Fibroblast of villous mesenchyme (primary cell): ENCODE measurements around the gene EPN3. TPM values are rescaled to one million over a fixed set of nuclear protein-coding genes. Genes with fewer than 3 reads are reported as not detected.

Experiments
- DNase-seq: peaks from one replicate; pipeline ENCODE4 v3.0.0-alpha.2; 2010; ENCODE audit warnings: low read depth
- H3K4me3 ChIP-seq: 2 replicates; pipeline ENCODE4 v1.5.1; 2011; ENCODE audit warnings: low read depth, mild to moderate bottlenecking, low read length
- CTCF ChIP-seq: IDR thresholded peaks from 2 replicates; pipeline ENCODE4 v1.5.1; 2012; ENCODE audit warnings: low read depth, mild to moderate bottlenecking, low read length; ENCODE audit not compliant: insufficient read depth
- total RNA-seq: library from RNA; depleted of rRNA; stranded (reverse); fragments of >200 nt; gene quantifications from 2 replicates; pipeline ENCODE4 v1.2.3, GENCODE V29; 2012

Gene EPN3
- total RNA-seq, 1 donor: under 0.01 TPM

- H3K4me3 ChIP-seq: no peak overlapping the region
- TF ChIP-seq CTCF: no peak
- DNase-seq: no peak
These were observed 19.3 kb downstream of the EPN3 start for GRCh38 chr17:50551884-50552283.

GRCh38 chr17:50554201-50554600 is 21.7 kb downstream of the EPN3 start:
- no peak for DNase-seq
- no peak overlapping the region for H3K4me3 ChIP-seq
- TF ChIP-seq CTCF: no peak

DNA sequence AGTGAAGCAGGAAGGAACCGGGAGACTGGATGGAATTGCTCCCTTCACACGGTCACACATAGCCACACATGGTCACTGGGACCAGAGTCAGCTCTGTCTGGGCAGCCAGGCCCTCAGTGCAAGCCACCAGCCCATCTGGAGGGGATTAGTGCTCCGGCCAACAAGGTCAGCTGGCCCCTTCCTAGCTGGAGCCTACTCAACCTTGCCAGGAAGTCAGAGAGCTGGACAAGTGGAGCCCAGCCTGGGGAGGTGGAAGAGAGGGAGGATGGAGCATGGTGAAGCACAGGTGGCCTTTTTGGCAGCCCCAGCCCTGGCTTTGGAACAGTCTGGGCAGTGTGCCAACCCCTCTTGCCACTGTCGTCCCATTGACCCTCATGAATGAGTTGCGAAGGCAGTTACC is 24.3 kb downstream of the EPN3 start:
- no peak for TF ChIP-seq CTCF
- no peak overlapping the region for H3K4me3 ChIP-seq
- no peak for DNase-seq

DNA sequence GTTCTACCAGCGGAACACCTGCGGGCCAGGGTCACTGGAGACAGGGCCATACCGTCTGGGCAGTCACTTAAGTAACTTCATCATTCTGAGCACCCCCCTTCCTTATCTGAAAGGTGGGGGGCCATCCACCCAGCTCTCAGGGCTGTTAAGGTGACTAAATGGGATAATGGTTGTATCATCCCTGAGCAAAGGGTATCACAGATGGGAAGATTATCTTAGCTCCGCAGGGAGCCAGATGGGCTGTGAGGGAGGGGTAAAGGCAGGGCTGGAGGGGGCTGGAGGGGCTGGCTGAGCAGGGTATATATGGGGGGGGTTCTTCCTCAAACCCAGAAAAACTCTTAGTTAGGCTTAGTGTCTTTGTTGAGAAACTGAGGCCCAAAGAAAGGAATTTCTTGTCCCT is 25.1 kb downstream of the EPN3 start:
- no peak overlapping the region for H3K4me3 ChIP-seq
- TF ChIP-seq CTCF: no peak
- no peak for DNase-seq

GRCh38 chr17:50558091-50558490 is 25.6 kb downstream of the EPN3 start:
- H3K4me3 ChIP-seq: no peak overlapping the region
- no peak for TF ChIP-seq CTCF
- DNase-seq: no peak

DNA sequence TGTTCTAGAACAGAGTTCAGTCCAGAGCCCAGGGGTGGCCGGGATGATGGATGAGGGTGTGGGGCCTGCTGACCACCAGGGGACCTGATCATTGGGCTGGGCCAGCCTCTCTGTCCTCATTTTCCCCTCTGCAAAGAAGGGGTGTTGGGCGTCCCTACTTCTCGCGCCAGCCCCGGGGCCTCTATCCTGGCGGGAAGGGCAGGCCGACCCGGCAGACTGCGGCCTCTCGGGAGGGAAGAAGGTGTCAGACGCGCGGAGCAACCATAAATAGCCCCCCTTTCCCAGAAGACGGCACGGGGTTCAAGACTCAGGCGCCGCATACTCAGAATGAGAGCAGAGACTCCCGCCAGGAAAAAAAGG is 26.0 kb downstream of the EPN3 start:
- no peak for DNase-seq
- TF ChIP-seq CTCF: no peak
- no peak overlapping the region for H3K4me3 ChIP-seq

- no peak for TF ChIP-seq CTCF
- no peak for DNase-seq
- H3K4me3 ChIP-seq: peak overlapping the region; percentile 63
These were observed 26.5 kb downstream of the EPN3 start for GRCh38 chr17:50558941-50559614.
